ENCODE measurements around the gene UGT1A10.
"Not testable (repeated sequence)": the region's sequence is repeated elsewhere in the genome, so short reads cannot be mapped to it uniquely, and the experiment has no call there.

The UGT1A10 gene

GRCh38 chr2:233611284-233611683 is 25.0 kb upstream of the UGT1A10 start:
- H3K4me3 ChIP-seq (ENCODE audit: extremely low read depth, insufficient read depth, low read length, poor library complexity, severe bottlenecking), result no peak overlapping the region
- H3K27ac ChIP-seq (ENCODE audit: low read depth, low read length, severe bottlenecking), result no peak overlapping the region
- peaks cover 4% of the 10 kb centered on the region for H3K9me3 ChIP-seq (ENCODE audit: control insufficient read depth, low read length)
- WGBS, 2 experiments (ENCODE audit: insufficient coverage in 2 of 2), result 83 to 86% methylated on average over 1 to 2 of the region's 4 CpGs
- H3K4me1 ChIP-seq (ENCODE audit: control insufficient read depth, insufficient read depth, low read length, poor library complexity, severe bottlenecking), result no peaks in the 10 kb centered on the region
- H3K36me3 ChIP-seq (ENCODE audit: control insufficient read depth, insufficient read depth, low read length), result no peaks in the 10 kb centered on the region

GRCh38 chr2:233617476-233617875 is 18.8 kb upstream of the UGT1A10 start, which contains the start of gene UGT1A8:
Gene UGT1A8 (plus strand): TSS chr2:233617633. CDS start chr2:233617708, 75 bp downstream.
- H3K4me1 ChIP-seq (ENCODE audit: control insufficient read depth, insufficient read depth, low read length, poor library complexity, severe bottlenecking); H3K27ac ChIP-seq (ENCODE audit: low read depth, low read length, severe bottlenecking); H3K9me3 ChIP-seq (ENCODE audit: control insufficient read depth, low read length); H3K4me3 ChIP-seq (ENCODE audit: extremely low read depth, insufficient read depth, low read length, poor library complexity, severe bottlenecking); H3K36me3 ChIP-seq (ENCODE audit: control insufficient read depth, insufficient read depth, low read length): not testable (repeated sequence)
- WGBS, 2 experiments (ENCODE audit: insufficient coverage in 2 of 2), result 91 to 100% methylated on average over 2 to 4 of the region's 5 CpGs

- Histone ChIP-seq H3K27ac (ENCODE audit: low read depth, low read length, severe bottlenecking) (no peak overlapping the region), H3K4me1 (ENCODE audit: control insufficient read depth, insufficient read depth, low read length, poor library complexity, severe bottlenecking) (no peaks in the 10 kb centered on the region), H3K36me3 (ENCODE audit: control insufficient read depth, insufficient read depth, low read length) (no peaks in the 10 kb centered on the region), H3K4me3 (ENCODE audit: extremely low read depth, insufficient read depth, low read length, poor library complexity, severe bottlenecking) (no peak overlapping the region), H3K9me3 (ENCODE audit: control insufficient read depth, low read length) (no peaks in the 10 kb centered on the region)
- 60 to 92% methylated on average over 1 to 2 of the region's 4 CpGs for WGBS, 2 experiments (ENCODE audit: insufficient coverage in 2 of 2)
Measured at GRCh38 chr2:233620204-233620603, 16.0 kb upstream of the UGT1A10 start.

- not testable (repeated sequence) for H3K4me1 ChIP-seq (ENCODE audit: control insufficient read depth, insufficient read depth, low read length, poor library complexity, severe bottlenecking); H3K27ac ChIP-seq (ENCODE audit: low read depth, low read length, severe bottlenecking); H3K4me3 ChIP-seq (ENCODE audit: extremely low read depth, insufficient read depth, low read length, poor library complexity, severe bottlenecking); H3K9me3 ChIP-seq (ENCODE audit: control insufficient read depth, low read length); H3K36me3 ChIP-seq (ENCODE audit: control insufficient read depth, insufficient read depth, low read length)
- no CpG with 5 or more reads among the region's 5 CpGs for WGBS, 2 experiments (ENCODE audit: insufficient coverage in 2 of 2)
Measured at GRCh38 chr2:233621863-233622262, 14.4 kb upstream of the UGT1A10 start.

- Histone ChIP-seq H3K4me3 (ENCODE audit: extremely low read depth, insufficient read depth, low read length, poor library complexity, severe bottlenecking) (no peak overlapping the region), H3K4me1 (ENCODE audit: control insufficient read depth, insufficient read depth, low read length, poor library complexity, severe bottlenecking) (no peaks in the 10 kb centered on the region), H3K36me3 (ENCODE audit: control insufficient read depth, insufficient read depth, low read length) (no peaks in the 10 kb centered on the region), H3K9me3 (ENCODE audit: control insufficient read depth, low read length) (no peaks in the 10 kb centered on the region), H3K27ac (ENCODE audit: low read depth, low read length, severe bottlenecking) (no peak overlapping the region)
- 69 to 70% methylated on average over 3 to 5 of the region's 5 CpGs for WGBS, 2 experiments (ENCODE audit: insufficient coverage in 2 of 2)
Measured at GRCh38 chr2:233627331-233628025, 8.8 kb upstream of the UGT1A10 start.

GRCh38 chr2:233638836-233639235 is 2.6 kb downstream of the UGT1A10 start:
- Histone ChIP-seq H3K4me1 (ENCODE audit: control insufficient read depth, insufficient read depth, low read length, poor library complexity, severe bottlenecking) (no peaks in the 10 kb centered on the region), H3K9me3 (ENCODE audit: control insufficient read depth, low read length) (no peaks in the 10 kb centered on the region), H3K27ac (ENCODE audit: low read depth, low read length, severe bottlenecking) (no peak overlapping the region), H3K36me3 (ENCODE audit: control insufficient read depth, insufficient read depth, low read length) (no peaks in the 10 kb centered on the region), H3K4me3 (ENCODE audit: extremely low read depth, insufficient read depth, low read length, poor library complexity, severe bottlenecking) (no peak overlapping the region)
- WGBS, 2 experiments (ENCODE audit: insufficient coverage in 2 of 2), result 57 to 83% methylated on average over 1 to 2 of the region's 5 CpGs

- Histone ChIP-seq H3K9me3 (ENCODE audit: control insufficient read depth, low read length) (peaks cover 3% of the 10 kb centered on the region), H3K36me3 (ENCODE audit: control insufficient read depth, insufficient read depth, low read length) (no peaks in the 10 kb centered on the region), H3K4me3 (ENCODE audit: extremely low read depth, insufficient read depth, low read length, poor library complexity, severe bottlenecking) (no peak overlapping the region), H3K4me1 (ENCODE audit: control insufficient read depth, insufficient read depth, low read length, poor library complexity, severe bottlenecking) (no peaks in the 10 kb centered on the region), H3K27ac (ENCODE audit: low read depth, low read length, severe bottlenecking) (no peak overlapping the region)
Measured at GRCh38 chr2:233639860-233640259, 3.6 kb downstream of the UGT1A10 start.

GRCh38 chr2:233643128-233643527 is 6.9 kb downstream of the UGT1A10 start:
- no peak overlapping the region for H3K27ac ChIP-seq (ENCODE audit: low read depth, low read length, severe bottlenecking)
- no peak overlapping the region for H3K4me3 ChIP-seq (ENCODE audit: extremely low read depth, insufficient read depth, low read length, poor library complexity, severe bottlenecking)
- H3K9me3 ChIP-seq (ENCODE audit: control insufficient read depth, low read length), result peaks cover 6% of the 10 kb centered on the region
- 80 to 82% methylated on average over 1 of the region's 1 CpG for WGBS, 2 experiments (ENCODE audit: insufficient coverage in 2 of 2)
- no peaks in the 10 kb centered on the region for H3K4me1 ChIP-seq (ENCODE audit: control insufficient read depth, insufficient read depth, low read length, poor library complexity, severe bottlenecking)
- H3K36me3 ChIP-seq (ENCODE audit: control insufficient read depth, insufficient read depth, low read length), result no peaks in the 10 kb centered on the region

- not testable (repeated sequence) for H3K36me3 ChIP-seq (ENCODE audit: control insufficient read depth, insufficient read depth, low read length); H3K4me3 ChIP-seq (ENCODE audit: extremely low read depth, insufficient read depth, low read length, poor library complexity, severe bottlenecking); H3K4me1 ChIP-seq (ENCODE audit: control insufficient read depth, insufficient read depth, low read length, poor library complexity, severe bottlenecking); H3K9me3 ChIP-seq (ENCODE audit: control insufficient read depth, low read length); H3K27ac ChIP-seq (ENCODE audit: low read depth, low read length, severe bottlenecking)
- WGBS, 2 experiments (ENCODE audit: insufficient coverage in 2 of 2), result 83 to 94% methylated on average over 2 to 3 of the region's 3 CpGs
Measured at GRCh38 chr2:233646033-233646432, 9.8 kb downstream of the UGT1A10 start.

GRCh38 chr2:233650981-233651380 is 14.7 kb downstream of the UGT1A10 start:
- no peak overlapping the region for H3K27ac ChIP-seq (ENCODE audit: low read depth, low read length, severe bottlenecking)
- no peak overlapping the region for H3K4me3 ChIP-seq (ENCODE audit: extremely low read depth, insufficient read depth, low read length, poor library complexity, severe bottlenecking)
- H3K4me1 ChIP-seq (ENCODE audit: control insufficient read depth, insufficient read depth, low read length, poor library complexity, severe bottlenecking), result no peaks in the 10 kb centered on the region
- 88 to 91% methylated on average over 1 to 2 of the region's 4 CpGs for WGBS, 2 experiments (ENCODE audit: insufficient coverage in 2 of 2)
- H3K36me3 ChIP-seq (ENCODE audit: control insufficient read depth, insufficient read depth, low read length), result no peaks in the 10 kb centered on the region
- peaks cover 3% of the 10 kb centered on the region for H3K9me3 ChIP-seq (ENCODE audit: control insufficient read depth, low read length)

- Histone ChIP-seq H3K27ac (ENCODE audit: low read depth, low read length, severe bottlenecking) (no peak overlapping the region), H3K9me3 (ENCODE audit: control insufficient read depth, low read length) (peaks cover 3% of the 10 kb centered on the region), H3K4me3 (ENCODE audit: extremely low read depth, insufficient read depth, low read length, poor library complexity, severe bottlenecking) (no peak overlapping the region), H3K4me1 (ENCODE audit: control insufficient read depth, insufficient read depth, low read length, poor library complexity, severe bottlenecking) (no peaks in the 10 kb centered on the region), H3K36me3 (ENCODE audit: control insufficient read depth, insufficient read depth, low read length) (no peaks in the 10 kb centered on the region)
- WGBS, 2 experiments (ENCODE audit: insufficient coverage in 2 of 2), result 100% methylated on average over 2 of the region's 2 CpGs
Measured at GRCh38 chr2:233651430-233651829, 15.2 kb downstream of the UGT1A10 start.
